OCI-LY1 (cell line): ENCODE measurements around the gene NRP1.

Source experiments
- H2AFZ ChIP-seq: fragments of 200-600 bp; sonication (generic), shearing (Covaris generic); 2 replicates; pipeline ENCODE4 v1.6.0; 2014; ENCODE audit warnings: antibody characterized with exemption, mild to moderate bottlenecking, low read length
- H3F3A ChIP-seq: fragments of 200-600 bp; sonication (generic), shearing (Covaris generic); 2 replicates; pipeline ENCODE4 v1.6.0; 2014; ENCODE audit warnings: mild to moderate bottlenecking, antibody characterized with exemption, low read length, moderate library complexity; ENCODE audit not compliant: insufficient read depth
- H3K27ac ChIP-seq: fragments of 200-600 bp; sonication (generic); 2 replicates; pipeline ENCODE4 v1.5.1; 2014; ENCODE audit warnings: low read length, mixed run types, mild to moderate bottlenecking, low read depth; ENCODE audit not compliant: poor library complexity, severe bottlenecking
- H3K27me3 ChIP-seq: fragments of 200-600 bp; sonication (generic); 2 replicates; pipeline ENCODE4 v1.6.0; 2014; ENCODE audit warnings: antibody characterized with exemption, mild to moderate bottlenecking, low read length, moderate library complexity; ENCODE audit not compliant: insufficient read depth
- H3K36me3 ChIP-seq: fragments of 200-600 bp; sonication (generic); 2 replicates; pipeline ENCODE4 v1.6.1; 2014; ENCODE audit warnings: mild to moderate bottlenecking, antibody characterized with exemption, low read length, moderate library complexity, mixed read lengths; ENCODE audit not compliant: insufficient read depth
- H3K4me1 ChIP-seq: fragments of 200-600 bp; sonication (generic); 2 replicates; pipeline ENCODE4 v1.5.1; 2014; ENCODE audit warnings: mild to moderate bottlenecking, low read length, moderate library complexity; ENCODE audit not compliant: insufficient read depth, severe bottlenecking
- H3K4me2 ChIP-seq: fragments of 200-600 bp; sonication (generic), shearing (Covaris generic); 2 replicates; pipeline ENCODE4 v1.6.1; 2014; ENCODE audit warnings: low read length
- H3K4me3 ChIP-seq: fragments of 200-600 bp; sonication (generic); 2 replicates; pipeline ENCODE4 v1.5.1; 2014; ENCODE audit warnings: low read length, low read depth, mild to moderate bottlenecking, mixed read lengths; ENCODE audit not compliant: poor library complexity, severe bottlenecking
- H3K79me2 ChIP-seq: fragments of 200-600 bp; shearing (Covaris generic); 2 replicates; pipeline ENCODE4 v1.6.1; 2016; ENCODE audit warnings: mixed run types, low read length, mixed read lengths; ENCODE audit not compliant: insufficient read depth
- H3K9ac ChIP-seq: fragments of 200-600 bp; sonication (generic), shearing (Covaris generic); 2 replicates; pipeline ENCODE4 v1.6.1; 2014; ENCODE audit warnings: mild to moderate bottlenecking, low read length, mixed read lengths
- H3K9me2 ChIP-seq: fragments of 200-600 bp; sonication (generic), shearing (Covaris generic); 2 replicates; pipeline ENCODE4 v1.6.1; 2014; ENCODE audit warnings: low read depth, mild to moderate bottlenecking, low read length, mixed read lengths
- H3K9me3 ChIP-seq: fragments of 200-600 bp; shearing (Covaris generic); 2 replicates; pipeline ENCODE4 v1.6.1; 2014; ENCODE audit warnings: low read length, mixed read lengths
- H4K20me1 ChIP-seq: fragments of 200-600 bp; sonication (generic), shearing (Covaris generic); 2 replicates; pipeline ENCODE4 v1.6.0; 2016; ENCODE audit warnings: mild to moderate bottlenecking, low read length; ENCODE audit not compliant: insufficient read depth
- CTCF ChIP-seq: fragments of 200-600 bp; sonication (generic), shearing (Covaris generic); IDR thresholded peaks from 2 replicates; pipeline ENCODE4 v1.5.1; 2017; ENCODE audit warnings: mild to moderate bottlenecking, antibody characterized with exemption, low read length, moderate library complexity, mixed read lengths
- EZH2 ChIP-seq: fragments of 200-600 bp; sonication (generic), shearing (Covaris generic); IDR thresholded peaks from 2 replicates; pipeline ENCODE4 v1.8.0; 2017; ENCODE audit warnings: borderline replicate concordance, mixed run types, mild to moderate bottlenecking, antibody characterized with exemption, low read length, moderate library complexity, mixed read lengths

Gene NRP1

GRCh38 chr10:33287112-33287511 is 47.4 kb downstream of the NRP1 start:
- Histone ChIP-seq H3K79me2 (no peaks in the 10 kb centered on the region), H3K4me3 (no peak overlapping the region), H3K36me3 (no peaks in the 10 kb centered on the region), H4K20me1 (no peaks in the 10 kb centered on the region), H3K9me3 (no peaks in the 10 kb centered on the region), H3K4me1 (no peaks in the 10 kb centered on the region), H3K27me3 (no peaks in the 10 kb centered on the region), H3K9ac (no peak overlapping the region), H3K9me2 (no peaks in the 10 kb centered on the region), H3K4me2 (no peak overlapping the region), H3K27ac (no peak overlapping the region), H2AFZ (no peak overlapping the region), H3F3A (no peaks in the 10 kb centered on the region)
- TF ChIP-seq CTCF (no peak), EZH2 (no peak)

- Histone ChIP-seq H3K27me3 (no peaks in the 10 kb centered on the region), H2AFZ (no peak overlapping the region), H3K36me3 (no peaks in the 10 kb centered on the region), H3K4me1 (no peaks in the 10 kb centered on the region), H3K79me2 (no peaks in the 10 kb centered on the region), H3K9me2 (no peaks in the 10 kb centered on the region), H3K9me3 (no peaks in the 10 kb centered on the region), H3K4me3 (no peak overlapping the region), H3K4me2 (no peak overlapping the region), H4K20me1 (no peaks in the 10 kb centered on the region), H3F3A (no peaks in the 10 kb centered on the region), H3K27ac (no peak overlapping the region), H3K9ac (no peak overlapping the region)
- TF ChIP-seq CTCF: no peak
- no peak for TF ChIP-seq EZH2
These were observed 48.1 kb downstream of the NRP1 start for GRCh38 chr10:33286157-33286934.

GRCh38 chr10:33284945-33285344 is 49.5 kb downstream of the NRP1 start:
- H3K27ac ChIP-seq: no peak overlapping the region

More at GRCh38 chr10:33284945-33285344, 49.5 kb downstream of the NRP1 start:
- Histone ChIP-seq H3K9me3 (no peaks in the 10 kb centered on the region), H3K9ac (no peak overlapping the region), H2AFZ (no peak overlapping the region), H3K4me3 (no peak overlapping the region), H3K4me1 (no peaks in the 10 kb centered on the region), H3K27me3 (no peaks in the 10 kb centered on the region), H3K79me2 (no peaks in the 10 kb centered on the region), H3K4me2 (no peak overlapping the region), H4K20me1 (no peaks in the 10 kb centered on the region), H3K36me3 (no peaks in the 10 kb centered on the region), H3K9me2 (no peaks in the 10 kb centered on the region), H3F3A (no peaks in the 10 kb centered on the region)
- TF ChIP-seq CTCF: no peak
- TF ChIP-seq EZH2: no peak
